ENCODE results near the gene FITM1.

The FITM1 gene

GRCh38 chr14:24098927-24099813 is 31.3 kb upstream of the FITM1 start:
- Histone ChIP-seq H3K79me1 (replicated peaks; ENCODE audit: low read length, poor library complexity, severe bottlenecking) (peaks cover 11% of the 10 kb centered on the region), H4K91ac (ENCODE audit: low read length) (peak overlapping the region; percentile 1), H3K4me1 (ENCODE audit: control insufficient read depth, insufficient read depth, low read depth, low read length) (peaks cover 10% of the 10 kb centered on the region), H3K4me2 (ENCODE audit: low read length, poor library complexity, severe bottlenecking) (no peak overlapping the region), H2BK120ac (ENCODE audit: low read depth, low read length) (no peak overlapping the region), H3K23ac (ENCODE audit: low read length in 2 of 2) (no peak overlapping the region), H3K27ac (ENCODE audit: low read length, poor library complexity, severe bottlenecking) (no peak overlapping the region), H3K4me3 (ENCODE audit: insufficient read depth in 1 of 2, low read depth in 1 of 2, low read length in 2 of 2) (no peak overlapping the region), H3K18ac (ENCODE audit: low read depth in 1 of 2, low read length in 2 of 2) (no peak overlapping the region), H3K27me3 (ENCODE audit: control insufficient read depth in 1 of 2, insufficient read depth in 1 of 2, low read length in 2 of 2) (no peaks in the 10 kb centered on the region), H2AK5ac (ENCODE audit: low read length, severe bottlenecking) (no peak overlapping the region), H2BK12ac (ENCODE audit: low read length in 2 of 2) (no peak overlapping the region), H3K14ac (ENCODE audit: low read length in 2 of 2) (no peak overlapping the region), H3K4ac (ENCODE audit: low read depth in 1 of 2, low read length in 2 of 2) (no peak overlapping the region), H2AFZ (ENCODE audit: low read depth, low read length) (no peak overlapping the region), H3K9ac (ENCODE audit: low read length) (no peak overlapping the region), H2BK5ac (ENCODE audit: low read depth, low read length, poor library complexity, severe bottlenecking) (no peak overlapping the region), H3K9me3 (ENCODE audit: control insufficient read depth, low read length) (no peaks in the 10 kb centered on the region), H3K36me3 (ENCODE audit: control insufficient read depth in 1 of 2, insufficient read depth in 2 of 2, low read depth in 1 of 2, low read length in 2 of 2) (peaks cover 20 to 37% of the 10 kb centered on the region in 2 experiments), H2BK15ac (ENCODE audit: low read depth, poor library complexity, severe bottlenecking) (no peak overlapping the region), H4K8ac (ENCODE audit: low read length) (no peak overlapping the region)
- 97% methylated on average over 17 of the region's 17 CpGs for WGBS
- DNase-seq: no peak

DNA sequence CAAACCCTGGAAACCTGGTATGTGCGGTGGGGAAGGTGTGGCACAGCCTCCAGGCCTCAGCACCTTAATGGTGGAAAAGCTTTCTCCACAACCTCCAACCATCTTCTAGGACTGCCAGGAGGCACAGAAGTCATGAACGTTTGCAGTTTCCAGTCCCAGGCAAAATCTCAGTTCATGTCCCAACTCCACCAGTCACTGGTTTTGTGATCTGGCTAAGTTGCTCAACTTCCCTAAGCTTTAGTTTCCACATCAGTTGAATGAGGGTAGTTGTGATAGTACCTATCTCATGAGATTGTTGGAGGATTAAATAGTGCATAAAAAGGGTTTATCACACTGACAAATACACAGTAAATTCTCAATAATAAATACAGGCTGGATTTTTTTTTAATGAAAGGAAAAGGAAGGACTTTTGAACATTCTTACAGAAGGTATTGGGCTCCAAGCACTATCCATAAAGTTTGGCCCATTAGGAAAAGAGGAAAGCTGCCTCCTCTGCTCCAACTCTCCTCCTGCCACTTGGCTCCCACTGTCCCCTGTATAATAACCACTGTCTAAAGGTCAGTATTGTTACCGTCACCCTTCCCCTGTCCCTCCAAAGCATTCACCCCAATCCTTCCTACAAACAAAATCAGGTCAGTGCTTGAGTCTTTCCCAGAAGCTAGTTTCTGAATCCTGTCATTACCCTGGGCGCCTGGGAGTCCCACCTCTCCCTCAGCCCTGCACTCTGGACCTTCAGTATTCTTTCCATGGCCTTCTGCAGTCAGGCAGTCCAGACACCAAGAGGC is 30.1 kb upstream of the FITM1 start:
- Histone ChIP-seq H3K27me3 (ENCODE audit: control insufficient read depth in 1 of 2, insufficient read depth in 1 of 2, low read length in 2 of 2) (no peaks in the 10 kb centered on the region), H3K18ac (ENCODE audit: low read depth in 1 of 2, low read length in 2 of 2) (no peak overlapping the region), H3K36me3 (ENCODE audit: control insufficient read depth in 1 of 2, insufficient read depth in 2 of 2, low read depth in 1 of 2, low read length in 2 of 2) (peaks cover 20 to 37% of the 10 kb centered on the region in 2 experiments), H3K4me2 (ENCODE audit: low read length, poor library complexity, severe bottlenecking) (no peak overlapping the region), H4K8ac (ENCODE audit: low read length) (no peak overlapping the region), H3K79me1 (replicated peaks; ENCODE audit: low read length, poor library complexity, severe bottlenecking) (peaks cover 11% of the 10 kb centered on the region), H3K14ac (ENCODE audit: low read length in 2 of 2) (no peak overlapping the region), H3K9me3 (ENCODE audit: control insufficient read depth, low read length) (no peaks in the 10 kb centered on the region), H2BK15ac (ENCODE audit: low read depth, poor library complexity, severe bottlenecking) (no peak overlapping the region), H2AK5ac (ENCODE audit: low read length, severe bottlenecking) (no peak overlapping the region), H2BK5ac (ENCODE audit: low read depth, low read length, poor library complexity, severe bottlenecking) (no peak overlapping the region), H3K4ac (ENCODE audit: low read depth in 1 of 2, low read length in 2 of 2) (no peak overlapping the region), H3K9ac (ENCODE audit: low read length) (no peak overlapping the region), H3K4me3 (ENCODE audit: insufficient read depth in 1 of 2, low read depth in 1 of 2, low read length in 2 of 2) (no peak overlapping the region), H3K27ac (ENCODE audit: low read length, poor library complexity, severe bottlenecking) (no peak overlapping the region), H4K91ac (ENCODE audit: low read length) (no peak overlapping the region), H3K23ac (ENCODE audit: low read length in 2 of 2) (no peak overlapping the region), H2BK12ac (ENCODE audit: low read length in 2 of 2) (no peak overlapping the region), H3K4me1 (ENCODE audit: control insufficient read depth, insufficient read depth, low read depth, low read length) (peaks cover 4% of the 10 kb centered on the region), H2BK120ac (ENCODE audit: low read depth, low read length) (no peak overlapping the region), H2AFZ (ENCODE audit: low read depth, low read length) (no peak overlapping the region)
- DNase-seq: no peak
- 93% methylated on average over 4 of the region's 4 CpGs for WGBS

GRCh38 chr14:24100982-24101494 is 29.4 kb upstream of the FITM1 start:
- H3K14ac ChIP-seq (ENCODE audit: low read length in 2 of 2): no peak overlapping the region
- H3K23ac ChIP-seq (ENCODE audit: low read length in 2 of 2): no peak overlapping the region
- no peak overlapping the region for H2BK15ac ChIP-seq (ENCODE audit: low read depth, poor library complexity, severe bottlenecking)
- no peak overlapping the region for H2AK5ac ChIP-seq (ENCODE audit: low read length, severe bottlenecking)
- H3K4me1 ChIP-seq (ENCODE audit: control insufficient read depth, insufficient read depth, low read depth, low read length): no peaks in the 10 kb centered on the region
- H2BK120ac ChIP-seq (ENCODE audit: low read depth, low read length): no peak overlapping the region
- H3K4me2 ChIP-seq (ENCODE audit: low read length, poor library complexity, severe bottlenecking): no peak overlapping the region
- no peak overlapping the region for H3K4ac ChIP-seq (ENCODE audit: low read depth in 1 of 2, low read length in 2 of 2)
- no peak overlapping the region for H3K9ac ChIP-seq (ENCODE audit: low read length)
- H3K9me3 ChIP-seq (ENCODE audit: control insufficient read depth, low read length): no peaks in the 10 kb centered on the region
- H3K36me3 ChIP-seq (ENCODE audit: control insufficient read depth in 1 of 2, insufficient read depth in 2 of 2, low read depth in 1 of 2, low read length in 2 of 2): peaks cover 20 to 37% of the 10 kb centered on the region in 2 experiments
- no peaks in the 10 kb centered on the region for H3K27me3 ChIP-seq (ENCODE audit: control insufficient read depth in 1 of 2, insufficient read depth in 1 of 2, low read length in 2 of 2)
- 96% methylated on average over 3 of the region's 3 CpGs for whole genome bisulfite sequencing
- DNase-seq: no peak
- H4K91ac ChIP-seq (ENCODE audit: low read length): no peak overlapping the region
- H3K4me3 ChIP-seq (ENCODE audit: insufficient read depth in 1 of 2, low read depth in 1 of 2, low read length in 2 of 2): no peak overlapping the region
- H2AFZ ChIP-seq (ENCODE audit: low read depth, low read length): no peak overlapping the region
- no peak overlapping the region for H3K18ac ChIP-seq (ENCODE audit: low read depth in 1 of 2, low read length in 2 of 2)
- peaks cover 8% of the 10 kb centered on the region for H3K79me1 ChIP-seq (replicated peaks; ENCODE audit: low read length, poor library complexity, severe bottlenecking)
- H2BK12ac ChIP-seq (ENCODE audit: low read length in 2 of 2): no peak overlapping the region
- H2BK5ac ChIP-seq (ENCODE audit: low read depth, low read length, poor library complexity, severe bottlenecking): no peak overlapping the region
- H4K8ac ChIP-seq (ENCODE audit: low read length): no peak overlapping the region
- no peak overlapping the region for H3K27ac ChIP-seq (ENCODE audit: low read length, poor library complexity, severe bottlenecking)
